ENCODE results near the gene TCF3. TPM values are rescaled to one million over a fixed set of nuclear protein-coding genes. Genes with fewer than 3 reads are reported as not detected.
"Not testable (repeated sequence)": the region's sequence is repeated elsewhere in the genome, so short reads cannot be mapped to it uniquely, and the experiment has no call there.

The TCF3 gene
- total RNA-seq, 1 donor from 2014 or later: 44.4 TPM

DNA sequence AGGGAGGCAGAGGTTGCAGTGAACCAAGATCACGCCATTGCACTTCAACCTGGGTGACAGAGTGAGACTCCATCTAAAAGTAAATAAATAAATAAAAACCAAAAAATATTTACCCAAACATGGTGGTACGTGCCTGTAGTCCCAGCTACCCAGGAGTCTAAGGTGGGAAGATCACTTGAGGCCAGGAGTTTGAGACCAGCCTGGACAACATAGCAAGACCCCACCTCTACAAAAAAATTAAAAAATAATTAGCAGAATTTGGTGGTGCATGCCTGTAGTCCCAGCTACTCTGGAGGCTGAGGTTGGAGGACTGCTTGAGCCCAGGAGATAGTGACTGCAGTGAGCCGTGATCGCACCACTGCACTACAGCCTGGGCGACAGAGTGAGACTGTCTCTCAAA, 33.4 kb upstream of the TCF3 start:
- H3K9ac ChIP-seq (ENCODE audit: low read depth in 1 of 3, low read length in 3 of 3); H3K36me3 ChIP-seq (ENCODE audit: control insufficient read depth in 3 of 3, insufficient read depth in 3 of 3, low read length in 3 of 3); H3K9me3 ChIP-seq (ENCODE audit: control insufficient read depth in 3 of 3, low read length in 3 of 3); H3K4me3 ChIP-seq (ENCODE audit: low read length in 3 of 3); H3K27ac ChIP-seq (ENCODE audit: low read depth, low read length); H3K4me1 ChIP-seq (ENCODE audit: control insufficient read depth in 3 of 3, insufficient read depth in 3 of 3, low read length in 3 of 3): not testable (repeated sequence)
- peaks cover 44 to 57% (median 54%) of the 10 kb centered on the region in 3 donors for H3K27me3 ChIP-seq (ENCODE audit: control insufficient read depth in 3 of 3, insufficient read depth in 3 of 3, low read length in 3 of 3)

DNA sequence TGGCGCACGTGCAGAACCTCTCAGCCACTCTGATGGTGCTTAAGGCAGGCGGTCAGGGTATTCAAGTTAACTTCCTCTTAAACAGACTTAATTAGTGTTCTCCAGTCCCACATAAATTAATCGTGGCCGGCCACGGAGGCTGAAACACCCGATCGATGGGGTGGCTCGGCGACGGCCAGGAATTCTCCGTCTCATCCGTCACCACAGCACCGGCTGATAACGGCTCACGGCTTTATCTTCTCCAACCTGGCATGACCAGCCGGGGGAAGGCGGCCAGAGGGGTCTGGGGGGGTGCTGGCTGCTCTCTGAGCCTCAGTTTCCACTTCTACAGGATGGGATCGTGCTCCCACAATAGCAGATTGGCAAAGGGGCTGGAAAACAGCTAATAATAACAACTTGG, 32.6 kb upstream of the TCF3 start:
- Histone ChIP-seq H3K9ac (ENCODE audit: low read depth in 1 of 3, low read length in 3 of 3) (no peak overlapping the region), H3K4me1 (ENCODE audit: control insufficient read depth in 3 of 3, insufficient read depth in 3 of 3, low read length in 3 of 3) (no peaks in the 10 kb centered on the region), H3K36me3 (ENCODE audit: control insufficient read depth in 3 of 3, insufficient read depth in 3 of 3, low read length in 3 of 3) (no peaks in the 10 kb centered on the region), H3K4me3 (ENCODE audit: low read length in 3 of 3) (no peak overlapping the region), H3K27me3 (ENCODE audit: control insufficient read depth in 3 of 3, insufficient read depth in 3 of 3, low read length in 3 of 3) (peaks cover 38 to 53% (median 48%) of the 10 kb centered on the region in 3 donors), H3K9me3 (ENCODE audit: control insufficient read depth in 3 of 3, low read length in 3 of 3) (no peaks in the 10 kb centered on the region), H3K27ac (ENCODE audit: low read depth, low read length) (no peak overlapping the region)

- Histone ChIP-seq H3K9me3 (ENCODE audit: control insufficient read depth in 3 of 3, low read length in 3 of 3) (no peaks in the 10 kb centered on the region), H3K27ac (ENCODE audit: low read depth, low read length) (no peak overlapping the region), H3K4me3 (ENCODE audit: low read length in 3 of 3) (no peak overlapping the region), H3K27me3 (ENCODE audit: control insufficient read depth in 3 of 3, insufficient read depth in 3 of 3, low read length in 3 of 3) (peaks cover 38 to 56% (median 52%) of the 10 kb centered on the region in 3 donors), H3K36me3 (ENCODE audit: control insufficient read depth in 3 of 3, insufficient read depth in 3 of 3, low read length in 3 of 3) (no peaks in the 10 kb centered on the region), H3K4me1 (ENCODE audit: control insufficient read depth in 3 of 3, insufficient read depth in 3 of 3, low read length in 3 of 3) (no peaks in the 10 kb centered on the region), H3K9ac (ENCODE audit: low read depth in 1 of 3, low read length in 3 of 3) (no peak overlapping the region)
These were observed 32.1 kb upstream of the TCF3 start for GRCh38 chr19:1684573-1684912.

DNA sequence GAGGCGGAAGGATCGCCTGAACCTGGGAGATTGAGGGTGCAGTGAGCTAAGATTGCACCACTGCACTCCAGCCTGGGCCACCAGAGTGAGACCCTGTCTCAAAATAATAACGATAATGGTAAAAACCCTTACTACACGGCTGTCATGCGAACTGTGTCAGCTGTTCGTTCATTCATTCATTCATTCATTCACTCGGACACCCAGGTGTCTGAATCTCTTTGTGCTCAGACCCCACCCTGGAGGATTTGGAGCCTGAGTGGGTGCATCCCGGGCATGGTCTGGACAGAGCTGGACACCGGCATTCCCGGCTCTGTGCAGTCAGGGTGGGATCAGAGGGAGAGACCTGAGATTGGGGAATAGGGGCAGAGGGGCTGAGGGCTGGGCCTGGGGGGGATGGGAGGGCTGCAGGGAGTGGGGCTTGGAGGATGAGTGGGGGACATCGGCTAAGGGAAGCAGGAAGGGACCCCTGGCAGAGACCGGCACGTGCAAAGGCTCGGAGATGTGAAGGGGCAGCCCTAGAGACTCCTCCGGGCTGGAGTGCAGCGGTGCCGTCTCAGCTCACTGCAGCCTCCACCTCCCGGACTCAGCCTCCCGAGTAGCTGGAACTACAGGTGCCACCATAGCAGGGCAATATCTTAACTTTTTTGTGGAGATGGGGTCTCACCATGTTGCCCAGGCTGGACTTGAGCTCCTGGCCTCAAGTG, 31.6 kb upstream of the TCF3 start:
- Histone ChIP-seq H3K4me3 (ENCODE audit: low read length in 3 of 3) (no peak overlapping the region), H3K27me3 (ENCODE audit: control insufficient read depth in 3 of 3, insufficient read depth in 3 of 3, low read length in 3 of 3) (peaks cover 43 to 61% (median 56%) of the 10 kb centered on the region in 3 donors), H3K4me1 (ENCODE audit: control insufficient read depth in 3 of 3, insufficient read depth in 3 of 3, low read length in 3 of 3) (no peaks in the 10 kb centered on the region), H3K9me3 (ENCODE audit: control insufficient read depth in 3 of 3, low read length in 3 of 3) (no peaks in the 10 kb centered on the region), H3K9ac (ENCODE audit: low read depth in 1 of 3, low read length in 3 of 3) (no peak overlapping the region), H3K27ac (ENCODE audit: low read depth, low read length) (no peak overlapping the region), H3K36me3 (ENCODE audit: control insufficient read depth in 3 of 3, insufficient read depth in 3 of 3, low read length in 3 of 3) (no peaks in the 10 kb centered on the region)

GRCh38 chr19:1680976-1681375, 28.6 kb upstream of the TCF3 start:
- Histone ChIP-seq H3K27ac (ENCODE audit: low read depth, low read length) (no peak overlapping the region), H3K36me3 (ENCODE audit: control insufficient read depth in 3 of 3, insufficient read depth in 3 of 3, low read length in 3 of 3) (no peaks in the 10 kb centered on the region), H3K4me3 (ENCODE audit: low read length in 3 of 3) (no peak overlapping the region), H3K9ac (ENCODE audit: low read depth in 1 of 3, low read length in 3 of 3) (no peak overlapping the region), H3K4me1 (ENCODE audit: control insufficient read depth in 3 of 3, insufficient read depth in 3 of 3, low read length in 3 of 3) (no peaks in the 10 kb centered on the region), H3K9me3 (ENCODE audit: control insufficient read depth in 3 of 3, low read length in 3 of 3) (no peaks in the 10 kb centered on the region), H3K27me3 (ENCODE audit: control insufficient read depth in 3 of 3, insufficient read depth in 3 of 3, low read length in 3 of 3) (peaks cover 57 to 67% (median 64%) of the 10 kb centered on the region in 3 donors)

DNA sequence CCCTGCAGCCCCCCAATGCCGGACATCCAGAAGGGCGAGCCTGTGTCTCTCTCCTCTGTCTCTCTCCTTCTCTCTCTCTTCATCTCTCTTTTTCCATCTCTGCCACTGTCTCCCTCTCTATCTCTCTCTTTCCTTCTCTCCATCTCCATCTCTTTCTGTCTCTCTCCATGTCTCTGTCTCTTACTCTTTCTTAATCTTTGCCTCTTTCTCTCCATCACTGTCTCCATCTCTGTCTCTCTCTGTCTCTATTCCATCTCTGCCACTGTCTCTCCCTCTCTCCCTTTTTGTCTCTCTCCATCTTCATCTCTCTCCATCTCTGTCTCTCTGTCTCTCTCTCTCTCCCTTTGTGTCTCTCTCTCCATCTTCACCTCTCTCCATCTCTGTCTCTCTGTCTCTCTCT, 25.7 kb upstream of the TCF3 start:
- peaks cover 64 to 70% (median 70%) of the 10 kb centered on the region in 3 donors for H3K27me3 ChIP-seq (ENCODE audit: control insufficient read depth in 3 of 3, insufficient read depth in 3 of 3, low read length in 3 of 3)
- H3K9me3 ChIP-seq (ENCODE audit: control insufficient read depth in 3 of 3, low read length in 3 of 3): no peaks in the 10 kb centered on the region
- no peaks in the 10 kb centered on the region for H3K4me1 ChIP-seq (ENCODE audit: control insufficient read depth in 3 of 3, insufficient read depth in 3 of 3, low read length in 3 of 3)
- no peak overlapping the region for H3K4me3 ChIP-seq (ENCODE audit: low read length in 3 of 3)
- H3K27ac ChIP-seq (ENCODE audit: low read depth, low read length): no peak overlapping the region
- no peaks in the 10 kb centered on the region for H3K36me3 ChIP-seq (ENCODE audit: control insufficient read depth in 3 of 3, insufficient read depth in 3 of 3, low read length in 3 of 3)
- H3K9ac ChIP-seq (ENCODE audit: low read depth in 1 of 3, low read length in 3 of 3): no peak overlapping the region

GRCh38 chr19:1676351-1677266, 24.2 kb upstream of the TCF3 start:
- Histone ChIP-seq H3K9me3 (ENCODE audit: control insufficient read depth in 3 of 3, low read length in 3 of 3) (no peaks in the 10 kb centered on the region), H3K27ac (ENCODE audit: low read depth, low read length) (no peak overlapping the region), H3K27me3 (ENCODE audit: control insufficient read depth in 3 of 3, insufficient read depth in 3 of 3, low read length in 3 of 3) (peaks cover 63 to 78% (median 71%) of the 10 kb centered on the region in 3 donors), H3K4me1 (ENCODE audit: control insufficient read depth in 3 of 3, insufficient read depth in 3 of 3, low read length in 3 of 3) (no peaks in the 10 kb centered on the region), H3K4me3 (ENCODE audit: low read length in 3 of 3) (no peak overlapping the region), H3K36me3 (ENCODE audit: control insufficient read depth in 3 of 3, insufficient read depth in 3 of 3, low read length in 3 of 3) (no peaks in the 10 kb centered on the region), H3K9ac (ENCODE audit: low read depth in 1 of 3, low read length in 3 of 3) (no peak overlapping the region)

DNA sequence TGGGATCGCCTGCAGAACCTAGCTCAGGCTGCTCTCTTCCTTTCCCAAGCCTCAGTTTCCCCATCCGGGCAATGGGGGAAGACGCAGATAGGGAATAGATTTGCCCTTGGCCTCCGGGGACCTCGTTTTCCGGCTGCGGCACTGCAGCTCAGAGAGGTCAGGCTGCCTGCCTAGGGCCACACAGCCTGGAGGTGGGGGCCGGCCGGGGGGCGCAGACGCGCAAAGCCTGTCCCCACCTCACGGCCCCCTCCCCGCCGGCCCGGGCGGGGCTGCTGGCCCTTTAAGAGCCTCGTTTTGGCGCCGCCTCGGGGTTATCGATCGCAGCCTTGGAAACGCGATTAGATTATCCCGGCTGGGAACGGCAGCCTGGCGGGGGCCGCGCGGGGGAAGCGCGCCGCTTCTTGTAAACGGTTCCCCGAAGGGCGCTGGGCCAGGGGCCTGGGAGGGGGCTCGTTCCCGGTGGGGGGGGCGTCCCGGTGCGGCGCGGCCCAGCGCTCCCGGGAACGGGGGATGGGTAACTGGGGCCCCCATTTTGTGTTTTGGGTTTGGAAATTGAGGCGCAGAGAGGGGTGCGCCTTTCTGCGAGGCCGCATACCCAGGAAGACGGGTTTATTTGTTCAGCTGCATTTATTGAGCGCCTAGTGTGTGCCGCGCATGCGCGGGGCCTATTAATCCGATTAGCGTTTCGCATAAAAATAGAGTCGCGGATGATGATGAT, 23.4 kb upstream of the TCF3 start:
- Histone ChIP-seq H3K27me3 (ENCODE audit: control insufficient read depth in 3 of 3, insufficient read depth in 3 of 3, low read length in 3 of 3) (peaks cover 63 to 79% (median 77%) of the 10 kb centered on the region in 3 donors), H3K9ac (ENCODE audit: low read depth in 1 of 3, low read length in 3 of 3) (no peak overlapping the region), H3K4me3 (ENCODE audit: low read length in 3 of 3) (no peak overlapping the region), H3K36me3 (ENCODE audit: control insufficient read depth in 3 of 3, insufficient read depth in 3 of 3, low read length in 3 of 3) (no peaks in the 10 kb centered on the region), H3K4me1 (ENCODE audit: control insufficient read depth in 3 of 3, insufficient read depth in 3 of 3, low read length in 3 of 3) (no peaks in the 10 kb centered on the region), H3K27ac (ENCODE audit: low read depth, low read length) (no peak overlapping the region), H3K9me3 (ENCODE audit: control insufficient read depth in 3 of 3, low read length in 3 of 3) (no peaks in the 10 kb centered on the region)

- H3K4me1 ChIP-seq (ENCODE audit: control insufficient read depth in 3 of 3, insufficient read depth in 3 of 3, low read length in 3 of 3): no peaks in the 10 kb centered on the region
- H3K36me3 ChIP-seq (ENCODE audit: control insufficient read depth in 3 of 3, insufficient read depth in 3 of 3, low read length in 3 of 3): no peaks in the 10 kb centered on the region
- no peaks in the 10 kb centered on the region for H3K9me3 ChIP-seq (ENCODE audit: control insufficient read depth in 3 of 3, low read length in 3 of 3)
- no peak overlapping the region for H3K4me3 ChIP-seq (ENCODE audit: low read length in 3 of 3)
- no peak overlapping the region for H3K9ac ChIP-seq (ENCODE audit: low read depth in 1 of 3, low read length in 3 of 3)
- H3K27me3 ChIP-seq (ENCODE audit: control insufficient read depth in 3 of 3, insufficient read depth in 3 of 3, low read length in 3 of 3): peaks cover 69 to 76% (median 73%) of the 10 kb centered on the region in 3 donors
- no peak overlapping the region for H3K27ac ChIP-seq (ENCODE audit: low read depth, low read length)
These were observed 21.9 kb upstream of the TCF3 start for GRCh38 chr19:1674293-1674679.

Measured in skeletal muscle tissue (tissue), 4 donors.